A673 (cell line): ENCODE results near the gene NFYA. TPM values are rescaled to one million over a fixed set of nuclear protein-coding genes. Genes with fewer than 3 reads are reported as not detected.

Experiments
- Bru-seq: library from RNA; stranded (reverse); fragments of 400-500 nt; gene quantifications from one replicate; lab custom pipeline; 2021; lab: Mats Ljungman, UMichigan
- BruChase-seq, 2 experiments: library from RNA; stranded (reverse); fragments of 400-500 nt; gene quantifications; one replicate each; lab custom pipeline; 2021; lab: Mats Ljungman, UMichigan
- BruUV-seq: library from RNA; stranded (reverse); fragments of 400-500 nt; replicated peaks from 2 replicates; lab custom pipeline; 2021; lab: Mats Ljungman, UMichigan
- CTCF ChIA-PET: fragments of 300-600 bp; sonication (Branson Sonifier 250); formaldehyde crosslinking; loops from one replicate; lab custom pipeline; 2022; ENCODE audit warnings: antibody characterized with exemption; lab: Charles Lee
- POLR2A ChIA-PET: fragments of 300-600 bp; sonication (Branson Sonifier 250); formaldehyde crosslinking; loops from one replicate; lab custom pipeline; 2022; ENCODE audit warnings: antibody characterized with exemption; ENCODE audit not compliant: low non-redundant PET; lab: Charles Lee
- DNase-seq: peaks from one replicate; pipeline ENCODE4 v3.0.0-alpha.2; 2015; ENCODE audit warnings: low spot score
- H3K27ac ChIP-seq: fragments of 200-600 bp; sonication (generic); 2 replicates; pipeline ENCODE4 v1.5.1; 2016; ENCODE audit warnings: mixed run types, low read depth, mild to moderate bottlenecking, mixed read lengths, antibody characterized with exemption, low read length; ENCODE audit not compliant: poor library complexity, severe bottlenecking
- H3K27me3 ChIP-seq: fragments of 200-600 bp; sonication (generic); replicated peaks from 2 replicates; pipeline ENCODE4 v1.6.1; 2017; ENCODE audit warnings: mixed run types, low read depth, mild to moderate bottlenecking, mixed read lengths, antibody characterized with exemption, low read length; ENCODE audit not compliant: insufficient read depth, poor library complexity
- H3K36me3 ChIP-seq: fragments of 200-600 bp; sonication (generic); 2 replicates; pipeline ENCODE4 v1.6.1; 2016; ENCODE audit warnings: mixed run types, mild to moderate bottlenecking, mixed read lengths, antibody characterized with exemption, low read length; ENCODE audit not compliant: insufficient read depth, poor library complexity, severe bottlenecking
- H3K4me1 ChIP-seq: fragments of 200-600 bp; sonication (generic); 2 replicates; pipeline ENCODE4 v1.6.1; 2017; ENCODE audit warnings: mixed run types, mild to moderate bottlenecking, mixed read lengths, antibody characterized with exemption, low read length; ENCODE audit not compliant: insufficient read depth, poor library complexity, severe bottlenecking
- H3K4me3 ChIP-seq: fragments of 200-600 bp; sonication (generic); 2 replicates; pipeline ENCODE4 v1.5.1; 2016; ENCODE audit warnings: low read depth, mixed run types, mild to moderate bottlenecking, mixed read lengths, low read length; ENCODE audit not compliant: poor library complexity, severe bottlenecking
- H3K9me3 ChIP-seq: fragments of 200-600 bp; sonication (generic); 2 replicates; pipeline ENCODE4 v1.6.1; 2016; ENCODE audit warnings: mixed run types, low read depth, mild to moderate bottlenecking, mixed read lengths, antibody characterized with exemption, low read length; ENCODE audit not compliant: poor library complexity, severe bottlenecking
- EZH2 ChIP-seq: fragments of 200-600 bp; sonication (generic); IDR thresholded peaks from 2 replicates; pipeline ENCODE4 v1.6.1; 2017; ENCODE audit warnings: borderline replicate concordance, low read depth, mild to moderate bottlenecking, mixed read lengths, antibody characterized with exemption, low read length; ENCODE audit not compliant: poor library complexity, severe bottlenecking
- intact Hi-C: fragments of 100-400 bp; cut with micrococcal nuclease; formaldehyde crosslinking; loops from one replicate; pipeline ENCODE4 v1.10.0; 2022; ENCODE audit not compliant: unreplicated experiment
- long read RNA-seq: library from polyadenylated mRNA; stranded (forward); transcript quantifications from one replicate; pipeline ENCODE4 v2.0.0, GENCODE V29; 2022
- total RNA-seq: library from RNA; stranded (reverse); gene quantifications from 2 replicates; pipeline ENCODE4 v1.2.3, GENCODE V29; 2021
- TF ChIP-seq, protein P1 (sequence below): fragments of 300-800, 200-600 bp; sonication (generic); conservative IDR thresholded peaks from 2 replicates; pipeline ENCODE4 v1.5.1; 2017; ENCODE audit warnings: low read depth, mild to moderate bottlenecking, antibody characterized with exemption, low read length, moderate library complexity, mixed read lengths

The NFYA gene
- 38.8 and 45.4 TPM in 2 replicates for total RNA-seq
- Bru-seq, nascent RNA = percentile 88 among the genes with signal in this experiment
- BruChase-seq, experiment 1, labeled RNA remaining after a 2-hour chase = percentile 88 among the genes with signal in this experiment
- percentile 74 among the genes with signal in this experiment for BruChase-seq, experiment 2, labeled RNA remaining after a 6-hour chase
- long read RNA-seq, transcript NFYA-202 (9 exons, 1,660 nt) = major isoform, 13 of 43 reads
- long read RNA-seq, transcript NFYA-201 (10 exons, 3,811 nt) = minor isoform, 10 of 43 reads
- long read RNA-seq, partial matches to known transcripts = 8 of 43 reads
- long read RNA-seq, other reads (novel, unspliced or antisense) = 12 of 43 reads

DNA sequence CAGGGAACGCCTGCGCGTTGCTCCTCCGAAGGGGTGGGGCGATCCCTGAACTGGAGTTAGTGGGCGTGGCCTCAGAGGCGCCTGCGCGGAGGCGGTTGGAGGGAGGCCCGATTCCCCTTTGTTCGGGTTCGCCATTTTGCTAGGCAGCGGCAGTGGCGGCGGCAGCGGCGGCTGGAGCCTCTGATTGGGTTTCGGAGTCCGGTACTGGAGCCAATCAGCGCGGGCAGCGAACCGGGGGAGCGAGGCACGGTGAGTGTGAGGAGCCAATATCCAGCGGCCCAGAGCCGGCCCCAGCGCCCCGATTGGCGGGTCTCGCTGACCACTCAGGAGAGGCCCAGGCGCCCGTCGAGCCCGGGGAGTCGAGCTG is at the start of gene NFYA:
NFYA (plus strand) TSS at position 139 of the 367 bp plus-strand sequence. CDS start 6,116 bp downstream, outside the sequence.
- peak; percentile 99 for DNase-seq
- no peaks in the 10 kb centered on the region for H3K36me3 ChIP-seq
- TF ChIP-seq EZH2 = no peak
- TF ChIP-seq, protein P1, sequence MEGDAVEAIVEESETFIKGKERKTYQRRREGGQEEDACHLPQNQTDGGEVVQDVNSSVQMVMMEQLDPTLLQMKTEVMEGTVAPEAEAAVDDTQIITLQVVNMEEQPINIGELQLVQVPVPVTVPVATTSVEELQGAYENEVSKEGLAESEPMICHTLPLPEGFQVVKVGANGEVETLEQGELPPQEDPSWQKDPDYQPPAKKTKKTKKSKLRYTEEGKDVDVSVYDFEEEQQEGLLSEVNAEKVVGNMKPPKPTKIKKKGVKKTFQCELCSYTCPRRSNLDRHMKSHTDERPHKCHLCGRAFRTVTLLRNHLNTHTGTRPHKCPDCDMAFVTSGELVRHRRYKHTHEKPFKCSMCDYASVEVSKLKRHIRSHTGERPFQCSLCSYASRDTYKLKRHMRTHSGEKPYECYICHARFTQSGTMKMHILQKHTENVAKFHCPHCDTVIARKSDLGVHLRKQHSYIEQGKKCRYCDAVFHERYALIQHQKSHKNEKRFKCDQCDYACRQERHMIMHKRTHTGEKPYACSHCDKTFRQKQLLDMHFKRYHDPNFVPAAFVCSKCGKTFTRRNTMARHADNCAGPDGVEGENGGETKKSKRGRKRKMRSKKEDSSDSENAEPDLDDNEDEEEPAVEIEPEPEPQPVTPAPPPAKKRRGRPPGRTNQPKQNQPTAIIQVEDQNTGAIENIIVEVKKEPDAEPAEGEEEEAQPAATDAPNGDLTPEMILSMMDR = no peak
- POLR2A ChIA-PET = interaction anchor here (0.8 kb wide), 1 partner anchor 16 kb away, joined by 4 read pairs; no protein-coding TSS in a partner anchor
- peak within 1 kb of the TSS; percentile 100 for H3K27ac ChIP-seq
- intact Hi-C loops = loop anchor here (5.0 kb wide), 1 partner anchor 244 kb away; no protein-coding TSS in a partner anchor
- H3K4me3 ChIP-seq = peak within 1 kb of the TSS; percentile 91
- H3K9me3 ChIP-seq = no peaks in the 10 kb centered on the region
- peaks cover 28% of the 10 kb centered on the region for H3K4me1 ChIP-seq
- H3K27me3 ChIP-seq = no peaks in the 10 kb centered on the region
- no TSS peak for BruUV-seq
- CTCF ChIA-PET = interaction anchor here (1.0 kb wide), 1 partner anchor 247 kb away, joined by 4 read pairs; no protein-coding TSS in a partner anchor

DNA sequence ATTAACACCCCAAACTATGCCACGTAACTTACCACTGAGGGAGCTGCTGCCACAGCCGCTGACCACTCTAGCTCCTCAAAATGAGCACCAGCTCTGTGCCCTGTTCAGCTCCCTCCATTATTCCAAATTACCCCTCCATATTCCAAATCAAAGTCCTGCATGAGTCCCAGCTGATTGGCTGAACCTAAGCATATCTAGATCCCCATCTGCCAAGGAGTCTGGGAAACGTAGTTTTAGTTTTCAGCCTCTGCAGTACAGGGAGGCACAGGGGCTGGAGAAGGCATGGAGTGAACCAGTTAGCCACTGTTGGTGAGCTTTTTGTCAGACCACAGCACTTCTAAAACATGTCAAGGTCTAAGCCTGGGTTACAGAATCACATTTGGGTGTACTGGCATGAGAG is 49.7 kb upstream of the NFYA start:
- Histone ChIP-seq H3K27me3 (no peaks in the 10 kb centered on the region), H3K4me3 (no peak overlapping the region), H3K9me3 (no peaks in the 10 kb centered on the region), H3K36me3 (no peaks in the 10 kb centered on the region), H3K27ac (no peak overlapping the region), H3K4me1 (no peaks in the 10 kb centered on the region)
- BruUV-seq = no TSS peak
- CTCF ChIA-PET = no interaction called here
- no peak for TF ChIP-seq EZH2
- TF ChIP-seq, protein P1 = no peak
- POLR2A ChIA-PET = no interaction called here
- intact Hi-C loops = loop anchor here (10.0 kb wide), 1 partner anchor 708 kb away; no protein-coding TSS in a partner anchor
- no peak for DNase-seq

DNA sequence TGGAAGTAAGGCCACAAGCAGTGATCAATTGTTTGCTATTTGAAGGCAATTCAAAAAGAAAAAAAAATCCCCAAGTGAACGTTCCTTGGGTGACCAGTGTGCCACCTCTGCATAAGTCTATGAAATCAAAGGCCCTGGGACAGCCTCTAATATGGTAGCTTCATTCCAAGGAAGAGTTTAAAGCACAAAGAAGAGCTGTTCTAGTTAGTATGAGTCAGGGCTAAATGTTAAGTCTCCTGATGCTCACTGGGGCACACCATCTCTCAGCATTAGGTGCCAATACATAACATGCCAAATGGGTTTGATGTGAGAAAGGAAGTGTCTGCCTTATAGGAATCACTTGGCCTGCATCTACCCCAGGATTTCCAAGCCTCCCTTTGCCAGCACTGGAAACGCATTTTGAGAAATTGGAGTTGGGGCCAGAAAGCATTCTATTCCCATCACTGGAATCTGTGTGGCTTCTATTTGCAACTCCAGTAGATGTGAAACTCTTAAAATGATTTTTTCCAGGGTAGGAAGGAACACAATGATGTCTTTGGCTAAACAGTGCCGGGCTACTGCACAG is 46.7 kb upstream of the NFYA start:
- no peaks in the 10 kb centered on the region for H3K36me3 ChIP-seq
- no peaks in the 10 kb centered on the region for H3K27me3 ChIP-seq
- no peak overlapping the region for H3K4me3 ChIP-seq
- ChIA-PET POLR2A (no interaction called here), CTCF (no interaction called here)
- no peak for DNase-seq
- TF ChIP-seq, protein P1 = no peak
- no peak for TF ChIP-seq EZH2
- no peak overlapping the region for H3K27ac ChIP-seq
- intact Hi-C loops = loop anchor here (5.0 to 10.0 kb wide), 2 partner anchors 711 to 1664 kb away; no protein-coding TSS in a partner anchor
- BruUV-seq = no TSS peak
- no peaks in the 10 kb centered on the region for H3K9me3 ChIP-seq
- H3K4me1 ChIP-seq = no peaks in the 10 kb centered on the region
